ENCODE data around the gene MALSU1.
"Not testable (repeated sequence)": the region's sequence is repeated elsewhere in the genome, so short reads cannot be mapped to it uniquely, and the experiment has no call there.

The MALSU1 gene

GRCh38 chr7:23285657-23286646, 13.2 kb upstream of the MALSU1 start:
- DNase-seq (ENCODE audit: extremely low read depth in 1 of 2, low read depth in 1 of 2): no peak

GRCh38 chr7:23287612-23288011, 11.5 kb upstream of the MALSU1 start:
- no peak for DNase-seq (ENCODE audit: extremely low read depth in 1 of 2, low read depth in 1 of 2)

GRCh38 chr7:23290993-23291392, 8.1 kb upstream of the MALSU1 start:
- DNase-seq (ENCODE audit: extremely low read depth in 1 of 2, low read depth in 1 of 2): no peak

GRCh38 chr7:23291957-23292560, 7.1 kb upstream of the MALSU1 start:
- DNase-seq (ENCODE audit: extremely low read depth in 1 of 2, low read depth in 1 of 2): no peak

GRCh38 chr7:23292623-23293022, 6.5 kb upstream of the MALSU1 start:
- DNase-seq (ENCODE audit: extremely low read depth in 1 of 2, low read depth in 1 of 2): no peak

GRCh38 chr7:23293500-23294073, 5.6 kb upstream of the MALSU1 start:
- DNase-seq (ENCODE audit: extremely low read depth in 1 of 2, low read depth in 1 of 2): no peak

- no peak for DNase-seq (ENCODE audit: extremely low read depth in 1 of 2, low read depth in 1 of 2)
Measured at GRCh38 chr7:23294549-23295400, 4.4 kb upstream of the MALSU1 start.

GRCh38 chr7:23295401-23295697, 3.8 kb upstream of the MALSU1 start:
- no peak for DNase-seq (ENCODE audit: extremely low read depth in 1 of 2, low read depth in 1 of 2)

- DNase-seq (ENCODE audit: extremely low read depth in 1 of 2, low read depth in 1 of 2): no peak
Measured at GRCh38 chr7:23298141-23298881, 828 bp upstream of the MALSU1 start.

- no peak for DNase-seq (ENCODE audit: extremely low read depth in 1 of 2, low read depth in 1 of 2)
Measured at GRCh38 chr7:23299770-23300300, 696 bp downstream of the MALSU1 start.

GRCh38 chr7:23306936-23307521, 7.9 kb downstream of the MALSU1 start:
- DNase-seq (ENCODE audit: extremely low read depth in 1 of 2, low read depth in 1 of 2): no peak

GRCh38 chr7:23308754-23309153, 9.6 kb downstream of the MALSU1 start:
- DNase-seq (ENCODE audit: extremely low read depth in 1 of 2, low read depth in 1 of 2): no peak

- not testable (repeated sequence) for DNase-seq (ENCODE audit: extremely low read depth in 1 of 2, low read depth in 1 of 2)
Measured at GRCh38 chr7:23312141-23312540, 13.0 kb downstream of the MALSU1 start.

- DNase-seq (ENCODE audit: extremely low read depth in 1 of 2, low read depth in 1 of 2): no peak
Measured at GRCh38 chr7:23315366-23315765, 16.2 kb downstream of the MALSU1 start.

GRCh38 chr7:23331132-23331531, 32.0 kb downstream of the MALSU1 start:
- DNase-seq (ENCODE audit: extremely low read depth in 1 of 2, low read depth in 1 of 2): no peak

- no peak for DNase-seq (ENCODE audit: extremely low read depth in 1 of 2, low read depth in 1 of 2)
Measured at GRCh38 chr7:23332193-23332592, 33.1 kb downstream of the MALSU1 start.

GRCh38 chr7:23332910-23333612, 33.9 kb downstream of the MALSU1 start:
- DNase-seq (ENCODE audit: extremely low read depth in 1 of 2, low read depth in 1 of 2): no peak

- DNase-seq (ENCODE audit: extremely low read depth in 1 of 2, low read depth in 1 of 2): no peak
Measured at GRCh38 chr7:23333671-23334246, 34.6 kb downstream of the MALSU1 start.

Measured in activated CD8-positive, alpha-beta memory T cell treated with anti-CD3 and anti-CD28 coated beads for 1 hour (primary cell).